Measurements from ENCODE around the gene GIGYF2.

GIGYF2 gene

DNA sequence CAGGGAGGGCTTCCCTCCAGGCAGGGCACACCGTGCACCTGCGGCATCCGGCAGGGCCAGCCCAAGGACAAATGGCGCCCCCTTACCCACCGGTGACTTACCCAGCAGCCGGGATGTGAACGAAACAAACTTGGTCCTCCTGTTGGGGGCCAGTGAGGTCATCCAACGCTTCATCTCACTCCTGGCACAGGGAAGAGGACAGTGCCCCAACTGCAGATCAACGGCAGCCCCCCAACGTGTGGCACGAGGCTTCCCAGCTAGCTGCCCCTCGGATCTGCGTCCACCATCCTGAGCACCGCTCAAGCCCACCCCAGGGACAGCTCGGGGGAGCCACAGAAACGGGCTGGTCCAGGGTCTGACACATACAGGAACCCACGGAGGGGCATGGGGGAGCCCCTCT lies 185.0 kb downstream of the GIGYF2 start:
- DNase-seq (ENCODE audit: low spot score), result no peak

DNA sequence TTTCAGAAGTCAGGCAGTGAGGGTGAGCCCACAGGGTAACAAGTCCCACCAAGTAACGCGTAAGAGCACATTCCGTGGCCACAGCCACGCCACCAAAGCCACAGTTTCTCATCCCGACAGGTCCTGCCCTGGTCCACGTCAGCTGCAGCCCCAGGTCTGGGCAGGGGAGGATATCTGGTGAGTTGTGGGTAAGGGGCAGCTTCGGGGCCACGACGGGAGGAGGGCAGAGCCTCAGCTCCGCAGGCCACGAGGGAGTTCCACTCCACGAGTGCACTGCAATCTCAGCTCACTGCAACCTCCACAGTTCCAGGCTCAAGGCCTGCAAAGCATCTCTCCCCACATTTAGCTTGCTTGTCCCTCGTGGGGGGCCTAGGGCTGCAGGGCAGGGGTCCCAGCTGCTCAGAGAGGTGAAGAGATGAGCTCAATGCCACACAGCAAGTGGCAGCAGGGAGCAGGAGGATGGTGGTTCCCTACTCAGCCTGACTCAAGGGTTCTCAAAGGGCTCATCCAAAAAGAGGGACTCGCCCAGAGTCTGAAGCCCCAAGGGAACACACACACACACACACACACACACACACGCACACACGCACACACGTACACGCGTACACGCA lies 185.5 kb downstream of the GIGYF2 start:
- DNase-seq (ENCODE audit: low spot score), result no peak

DNA sequence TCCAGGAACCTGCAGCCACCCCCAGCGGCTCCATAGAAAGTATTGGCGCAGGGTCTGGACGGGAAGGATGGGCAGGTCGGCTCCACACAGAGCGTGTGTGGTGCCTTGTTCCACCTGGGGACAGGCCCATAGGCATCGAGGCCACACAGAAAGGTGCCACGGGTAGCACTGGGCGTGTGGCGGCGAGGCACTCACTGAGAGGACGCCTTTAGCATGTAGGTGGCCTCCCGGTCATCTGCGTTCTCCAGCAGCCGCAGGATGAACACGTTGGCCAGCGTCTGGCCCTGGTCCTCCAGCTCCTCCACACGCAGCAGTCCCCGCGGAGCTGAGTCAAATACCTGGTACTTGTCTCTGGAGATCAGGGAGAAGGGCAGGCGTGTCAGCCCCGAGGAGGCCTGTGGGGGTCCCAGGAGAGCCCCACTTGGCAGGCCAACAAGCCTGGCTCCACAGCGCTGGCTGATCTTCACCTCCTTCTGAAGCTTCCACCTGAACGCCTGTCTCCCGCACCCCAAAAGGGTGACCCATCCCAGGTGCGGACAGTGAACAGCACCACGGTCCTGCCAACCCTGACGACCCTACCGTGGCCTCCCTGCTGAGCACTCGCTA lies 186.1 kb downstream of the GIGYF2 start:
- no peak for DNase-seq (ENCODE audit: low spot score)

- DNase-seq (ENCODE audit: low spot score), result no peak
Observed at GRCh38 chr2:232884001-232884421, 186.9 kb downstream of the GIGYF2 start.

DNA sequence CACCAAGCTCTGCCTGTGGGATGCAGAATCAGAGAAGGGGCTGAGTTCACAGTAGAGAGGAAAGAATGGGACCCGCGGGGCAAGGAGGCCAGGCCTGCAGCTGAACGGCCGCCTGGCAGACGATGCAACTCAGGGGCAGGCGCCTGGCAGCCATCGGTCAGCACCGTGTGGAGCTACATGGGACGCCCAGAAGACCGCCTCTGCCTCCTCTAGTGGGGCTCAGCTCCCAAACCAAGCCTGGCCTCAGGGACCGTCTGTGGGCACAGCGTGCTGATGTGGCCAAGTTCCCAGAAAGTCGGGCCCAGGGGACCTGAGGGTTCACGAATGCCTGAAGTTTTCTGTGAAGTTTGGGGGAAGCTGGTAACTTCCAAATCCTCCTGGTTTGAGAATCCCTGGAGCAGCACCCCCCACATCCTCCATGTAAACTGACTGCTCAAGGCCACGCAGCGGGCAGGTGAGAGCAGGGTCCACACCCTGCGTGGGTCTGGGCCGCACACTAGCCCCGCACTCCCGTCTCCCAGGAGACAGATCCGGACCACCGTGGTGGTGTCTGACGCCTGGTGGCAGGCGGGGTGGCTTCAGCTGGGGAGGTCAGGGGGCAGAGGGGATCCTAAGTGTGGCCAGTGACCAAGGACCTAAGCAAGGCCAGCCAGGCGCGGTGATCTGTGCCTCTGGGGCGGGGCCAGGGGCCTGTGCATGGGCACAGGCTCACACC lies 187.6 kb downstream of the GIGYF2 start:
- no peak for DNase-seq (ENCODE audit: low spot score)

DNA sequence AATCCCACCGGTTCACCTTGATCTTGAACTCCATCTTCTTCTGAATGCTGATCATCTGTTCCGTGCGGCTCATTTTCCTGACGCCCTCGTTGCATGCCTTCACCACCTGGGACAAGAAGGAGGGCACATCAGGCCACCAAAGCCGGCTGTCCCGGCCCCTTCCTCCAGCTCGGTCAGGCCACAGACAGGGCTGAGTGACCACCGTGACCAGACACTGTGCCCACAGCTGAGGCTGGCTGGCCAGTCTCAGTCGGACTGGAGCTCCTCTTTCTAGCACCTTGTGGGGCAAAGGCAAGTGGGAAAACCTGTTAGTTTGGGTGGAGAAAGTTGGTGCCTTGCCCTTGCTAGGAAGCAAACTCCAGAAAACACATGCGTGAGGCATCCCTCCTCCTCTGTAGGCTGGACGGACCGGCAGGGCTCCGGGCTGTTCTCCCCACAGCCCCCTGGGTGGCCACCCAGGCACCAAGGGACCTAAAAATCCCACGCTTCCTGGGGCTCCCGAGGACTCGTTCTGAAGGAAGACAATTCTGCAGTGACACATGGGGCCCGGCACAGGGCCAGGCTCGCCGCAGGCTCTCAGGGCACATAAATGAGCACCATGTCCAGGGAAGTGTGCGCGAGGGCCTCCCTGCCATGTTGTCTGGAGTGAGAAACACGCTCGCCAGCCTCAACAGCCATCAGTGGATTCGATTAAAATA lies 188.3 kb downstream of the GIGYF2 start:
- DNase-seq (ENCODE audit: low spot score), result no peak

- DNase-seq (ENCODE audit: low spot score), result no peak
Observed at GRCh38 chr2:232886176-232886575, 189.0 kb downstream of the GIGYF2 start.

GRCh38 chr2:232886632-232887031 lies 189.5 kb downstream of the GIGYF2 start:
- no peak for DNase-seq (ENCODE audit: low spot score)

- no peak for DNase-seq (ENCODE audit: low spot score)
Observed at GRCh38 chr2:232887171-232887850, 190.2 kb downstream of the GIGYF2 start.

DNA sequence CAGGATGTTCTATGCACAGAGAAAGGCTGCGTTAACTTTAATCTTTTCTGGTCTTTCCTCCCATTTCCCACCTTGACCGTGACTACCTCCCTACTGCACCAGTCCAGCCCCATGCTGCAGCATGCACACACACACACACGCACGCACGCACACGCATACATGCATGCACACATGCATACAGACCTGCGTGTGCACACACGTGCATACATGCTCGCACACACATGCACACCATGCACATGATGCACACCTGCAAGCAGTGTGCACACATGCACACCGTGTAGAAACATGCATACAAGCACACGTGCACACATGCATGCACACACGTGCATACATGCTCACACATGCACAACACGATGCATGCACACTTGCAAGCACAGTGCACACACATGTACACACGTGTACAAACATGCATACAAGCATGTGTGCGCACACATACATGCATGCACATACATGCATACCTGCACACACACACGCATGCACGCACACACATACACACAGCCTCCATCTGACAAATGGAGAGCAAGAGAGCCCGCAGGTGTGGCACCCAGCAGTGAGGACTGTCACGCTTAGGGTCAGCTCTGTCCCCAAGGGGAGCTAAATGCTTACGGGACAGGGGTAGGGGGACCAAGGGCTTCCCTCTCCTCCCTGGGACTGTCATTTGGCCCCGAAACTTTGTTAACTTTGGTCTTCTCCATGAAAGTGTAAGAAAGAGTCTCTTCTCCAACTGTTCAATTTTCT lies 191.1 kb downstream of the GIGYF2 start:
- DNase-seq (ENCODE audit: low spot score), result no peak

DNA sequence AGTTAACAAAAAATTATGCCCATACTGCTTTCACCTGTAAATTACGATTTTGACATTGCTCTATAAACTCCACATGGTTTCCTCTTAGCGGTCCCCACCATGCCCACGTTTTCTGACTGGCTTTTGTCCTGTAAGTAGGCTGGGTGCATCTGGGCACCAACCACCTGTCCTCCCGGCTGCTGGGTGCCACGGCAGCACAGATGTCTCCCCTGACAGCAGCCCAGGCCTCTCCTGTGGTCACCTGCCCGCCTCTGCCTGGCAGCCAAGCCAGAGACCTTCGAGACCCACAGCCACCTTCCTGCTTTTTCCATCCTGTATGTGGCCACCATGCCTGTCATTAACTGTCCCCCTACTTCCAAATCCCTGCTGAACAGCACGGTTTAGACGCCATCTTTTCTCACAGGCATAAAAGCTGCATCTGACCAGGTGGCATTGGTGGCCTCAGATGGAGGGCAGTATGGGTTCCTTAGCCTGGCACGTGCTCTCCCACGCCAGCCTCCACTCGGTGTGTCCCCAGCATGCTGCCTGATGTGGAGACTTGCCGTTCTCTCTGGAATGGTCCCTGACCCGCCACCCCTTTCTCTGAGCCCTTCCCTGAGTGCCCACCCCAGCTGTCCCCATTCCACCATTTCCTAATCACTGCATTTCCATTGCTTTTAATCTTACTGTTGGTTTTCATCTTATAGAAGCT lies 191.9 kb downstream of the GIGYF2 start:
- DNase-seq (ENCODE audit: low spot score), result no peak

GRCh38 chr2:232889876-232890401 lies 192.8 kb downstream of the GIGYF2 start:
- no peak for DNase-seq (ENCODE audit: low spot score)

GRCh38 chr2:232890536-232890895 lies 193.4 kb downstream of the GIGYF2 start:
- no peak for DNase-seq (ENCODE audit: low spot score)

DNA sequence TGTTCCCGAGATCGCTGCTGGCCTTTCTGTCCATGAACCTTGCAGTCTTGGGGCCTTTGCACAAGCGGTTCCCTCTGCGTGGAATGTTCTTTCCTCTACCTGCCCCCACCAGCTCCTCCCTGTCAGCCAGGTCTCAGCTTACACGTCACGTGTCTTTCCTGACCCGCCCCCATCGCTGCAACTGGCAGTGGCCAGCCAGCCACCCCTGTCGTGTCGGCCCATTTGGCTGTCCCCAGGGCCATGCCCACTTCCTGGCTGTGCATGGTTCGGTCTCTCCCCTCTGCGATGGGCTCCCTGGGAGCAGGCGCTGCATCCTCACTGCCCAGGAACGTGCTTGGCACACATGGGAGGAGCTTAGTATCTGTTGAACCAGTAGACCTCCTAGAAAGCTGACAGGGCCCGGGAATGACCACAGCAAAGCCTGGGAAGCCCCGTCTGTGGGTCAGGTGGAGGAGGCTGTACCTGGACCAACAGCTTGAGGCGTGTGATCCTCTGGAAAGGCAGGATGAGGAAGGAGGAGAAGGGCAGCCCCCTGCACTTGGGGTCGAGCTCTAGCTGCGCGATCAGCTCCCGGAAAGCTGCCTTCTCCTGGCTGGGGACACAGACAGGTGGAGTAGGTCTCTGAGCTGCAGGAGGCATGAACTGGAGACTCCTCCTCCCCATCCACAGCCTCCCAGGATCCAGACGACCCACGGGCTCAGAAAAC lies 193.9 kb downstream of the GIGYF2 start:
- no peak for DNase-seq (ENCODE audit: low spot score)

- DNase-seq (ENCODE audit: low spot score), result no peak
Observed at GRCh38 chr2:232891621-232892071, 194.5 kb downstream of the GIGYF2 start.

GRCh38 chr2:232892221-232892620 lies 195.1 kb downstream of the GIGYF2 start:
- DNase-seq (ENCODE audit: low spot score), result no peak

DNA sequence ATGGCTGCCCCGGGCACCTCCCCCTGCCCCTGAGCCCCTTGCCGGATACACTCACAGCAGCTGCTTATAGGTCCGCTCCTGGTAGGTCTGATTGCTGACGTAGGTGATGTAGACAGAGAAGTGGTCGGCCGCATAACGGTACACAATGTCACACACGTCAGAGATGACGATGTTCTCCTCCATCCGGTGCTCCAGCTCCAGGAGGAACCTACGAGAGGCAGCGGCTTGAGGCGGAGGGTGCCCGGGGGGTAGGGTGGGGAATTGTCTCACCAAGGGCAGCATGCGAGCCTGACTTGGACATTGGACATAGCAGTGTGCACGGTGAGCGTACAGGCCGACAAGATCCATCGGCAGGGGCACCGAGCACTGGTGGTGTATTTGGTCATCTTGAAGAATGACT lies 195.7 kb downstream of the GIGYF2 start:
- no peak for DNase-seq (ENCODE audit: low spot score)

- no peak for DNase-seq (ENCODE audit: low spot score)
Observed at GRCh38 chr2:232893834-232894233, 196.7 kb downstream of the GIGYF2 start.

DNA sequence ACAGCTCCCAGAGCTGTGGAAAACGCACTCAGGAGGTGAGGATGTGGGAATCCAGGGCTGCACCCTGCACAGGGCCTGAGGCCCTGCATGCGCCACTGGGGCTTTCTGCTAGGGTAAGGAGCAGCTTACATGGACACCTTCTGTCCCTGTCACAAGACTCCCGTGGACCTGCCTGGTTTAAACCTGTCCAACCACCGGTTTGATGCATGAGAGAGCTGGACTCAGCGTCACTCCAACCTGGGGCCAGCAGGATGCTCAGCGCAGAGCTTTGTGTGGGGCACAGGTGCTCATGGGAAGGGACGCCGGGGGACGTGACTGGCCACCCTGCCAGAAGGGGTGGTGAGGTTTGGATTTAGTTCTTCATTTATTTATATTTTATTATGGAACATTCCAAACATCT lies 197.1 kb downstream of the GIGYF2 start:
- no peak for DNase-seq (ENCODE audit: low spot score)

- DNase-seq (ENCODE audit: low spot score), result no peak
Observed at GRCh38 chr2:232894746-232895145, 197.6 kb downstream of the GIGYF2 start.

Data from kidney capillary endothelial cell (primary cell).